ENCODE measurements around the gene CHIT1.

The CHIT1 gene

GRCh38 chr1:203216274-203217138 lies 13.0 kb downstream of the CHIT1 start:
- peak; percentile 6 for DNase-seq (ENCODE audit: low read depth)

GRCh38 chr1:203215573-203215972 lies 13.9 kb downstream of the CHIT1 start:
- no peak for DNase-seq (ENCODE audit: low read depth)

- no peak for DNase-seq (ENCODE audit: low read depth)
Measured at GRCh38 chr1:203214871-203215270, 14.6 kb downstream of the CHIT1 start.

GRCh38 chr1:203213126-203213525 lies 16.3 kb downstream of the CHIT1 start:
- no peak for DNase-seq (ENCODE audit: low read depth)

GRCh38 chr1:203211812-203212211 lies 17.7 kb downstream of the CHIT1 start:
- no peak for DNase-seq (ENCODE audit: low read depth)

- no peak for DNase-seq (ENCODE audit: low read depth)
Measured at GRCh38 chr1:203210988-203211387, 18.5 kb downstream of the CHIT1 start.

- DNase-seq (ENCODE audit: low read depth), result no peak
Measured at GRCh38 chr1:203210350-203210749, 19.1 kb downstream of the CHIT1 start.

- DNase-seq (ENCODE audit: low read depth), result no peak
Measured at GRCh38 chr1:203208181-203208580, 21.3 kb downstream of the CHIT1 start.

GRCh38 chr1:203207751-203208150 lies 21.7 kb downstream of the CHIT1 start:
- DNase-seq (ENCODE audit: low read depth), result no peak

GRCh38 chr1:203206129-203206687 lies 23.3 kb downstream of the CHIT1 start:
- DNase-seq (ENCODE audit: low read depth), result no peak

GRCh38 chr1:203204756-203205155 lies 24.7 kb downstream of the CHIT1 start:
- DNase-seq (ENCODE audit: low read depth), result no peak

GRCh38 chr1:203202431-203203245 lies 26.8 kb downstream of the CHIT1 start:
- no peak for DNase-seq (ENCODE audit: low read depth)

GRCh38 chr1:203201516-203202205 lies 27.8 kb downstream of the CHIT1 start:
- DNase-seq (ENCODE audit: low read depth), result no peak

GRCh38 chr1:203200916-203201315 lies 28.6 kb downstream of the CHIT1 start:
- no peak for DNase-seq (ENCODE audit: low read depth)

GRCh38 chr1:203199816-203200571 lies 29.5 kb downstream of the CHIT1 start:
- no peak for DNase-seq (ENCODE audit: low read depth)

- no peak for DNase-seq (ENCODE audit: low read depth)
Measured at GRCh38 chr1:203199481-203199815, 30.0 kb downstream of the CHIT1 start.

GRCh38 chr1:203199002-203199401 lies 30.5 kb downstream of the CHIT1 start:
- no peak for DNase-seq (ENCODE audit: low read depth)

- no peak for DNase-seq (ENCODE audit: low read depth)
Measured at GRCh38 chr1:203197625-203198024, 31.8 kb downstream of the CHIT1 start.

- DNase-seq (ENCODE audit: low read depth), result no peak
Measured at GRCh38 chr1:203196371-203196770, 33.1 kb downstream of the CHIT1 start.

GRCh38 chr1:203190949-203191348 lies 38.5 kb downstream of the CHIT1 start:
- no peak for DNase-seq (ENCODE audit: low read depth)

GRCh38 chr1:203189951-203190352 lies 39.5 kb downstream of the CHIT1 start:
- DNase-seq (ENCODE audit: low read depth), result no peak
